HS-5 (cell line): ENCODE data around the gene PRSS37.

Experiments
- DNase-seq: peaks from one replicate; pipeline ENCODE4 v3.0.0-alpha.2; 2012; ENCODE audit warnings: low read depth

The PRSS37 gene

GRCh38 chr7:141788296-141788695, 53.0 kb downstream of the PRSS37 start:
- no peak for DNase-seq
